ENCODE data around the gene LMOD3.

LMOD3 gene

DNA sequence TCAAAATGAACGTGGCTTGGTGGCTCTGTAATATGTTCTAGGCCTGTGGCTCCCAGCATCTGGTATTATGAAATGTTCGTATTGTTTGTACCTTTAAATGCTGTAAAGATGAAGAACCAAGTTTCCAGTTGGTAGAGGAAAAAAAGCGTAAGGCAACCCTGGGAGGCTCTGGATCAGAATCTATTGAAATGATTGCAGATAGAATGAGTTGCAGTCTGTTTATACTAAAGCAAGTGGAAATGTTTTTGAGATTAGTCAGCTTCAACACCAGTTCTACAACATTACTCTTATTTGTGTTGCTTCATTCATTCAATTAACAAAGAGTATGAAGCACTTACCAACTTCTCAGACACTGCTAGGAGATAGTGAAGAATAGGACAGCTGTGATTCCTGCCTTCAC lies 32.4 kb downstream of the LMOD3 start:
- DNase-seq: no peak

DNA sequence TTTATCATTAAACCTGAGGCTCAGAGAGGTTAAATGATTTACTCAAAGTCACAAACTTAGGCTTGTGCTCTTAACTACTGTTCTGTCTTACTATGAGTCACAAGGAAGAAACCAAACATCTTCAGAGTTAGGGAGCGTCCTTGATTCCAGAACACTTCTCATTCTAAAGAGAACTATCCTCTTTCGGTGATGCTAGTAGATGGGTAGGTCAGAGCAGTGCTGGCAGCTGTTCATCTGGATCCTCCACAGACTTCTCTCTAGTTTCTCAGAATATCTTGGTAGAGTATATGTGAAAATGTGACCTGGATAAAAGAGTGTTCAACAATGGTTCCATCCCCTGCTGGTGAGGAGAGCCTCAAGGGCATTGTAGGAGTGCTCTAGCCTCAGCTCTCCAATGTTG lies 34.3 kb downstream of the LMOD3 start:
- no peak for DNase-seq

GRCh38 chr3:69087030-69087791 lies 35.2 kb downstream of the LMOD3 start:
- DNase-seq: no peak

DNA sequence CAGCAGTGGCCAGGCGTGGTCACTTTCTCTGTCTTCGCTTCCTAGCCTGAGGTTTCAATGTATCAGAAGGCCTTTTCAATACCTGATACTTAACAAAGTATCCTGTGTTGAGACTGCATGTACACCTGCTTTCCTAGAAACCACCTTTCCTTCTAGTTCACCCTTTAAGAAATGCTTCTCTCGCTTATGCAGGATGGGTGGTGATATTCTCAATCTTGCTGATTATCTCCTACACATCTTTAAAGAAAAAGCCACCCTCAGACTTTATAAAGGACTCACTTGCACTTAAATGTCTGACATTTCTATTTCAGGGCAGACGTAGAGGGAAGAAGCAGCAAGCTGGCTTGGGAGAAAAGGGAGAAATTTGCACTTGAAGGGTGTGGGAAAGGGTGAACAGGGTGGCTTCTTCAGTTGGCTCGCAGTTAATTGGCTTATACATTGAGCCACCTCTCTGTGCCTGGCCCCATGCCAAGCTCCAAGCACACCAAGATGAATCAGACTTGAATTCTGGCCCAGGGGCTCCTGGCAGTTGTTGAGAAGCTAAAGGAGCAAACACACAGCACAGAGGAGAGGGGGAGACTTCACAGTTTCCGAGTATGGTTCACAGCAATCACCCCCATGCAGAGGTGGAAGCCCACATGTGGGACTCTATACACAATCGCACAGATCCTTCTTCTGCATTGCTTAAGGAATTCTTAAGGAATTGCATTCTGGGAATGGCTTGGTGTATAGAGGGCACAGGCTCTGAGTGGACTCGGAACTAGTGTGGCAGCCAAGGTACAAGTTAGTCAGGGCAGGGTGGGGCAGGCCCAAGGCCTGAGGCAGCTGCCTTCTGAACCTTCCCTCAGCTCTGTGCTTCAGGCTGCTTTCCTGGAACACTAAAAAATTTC lies 36.3 kb downstream of the LMOD3 start:
- peak; percentile 68 for DNase-seq

DNA sequence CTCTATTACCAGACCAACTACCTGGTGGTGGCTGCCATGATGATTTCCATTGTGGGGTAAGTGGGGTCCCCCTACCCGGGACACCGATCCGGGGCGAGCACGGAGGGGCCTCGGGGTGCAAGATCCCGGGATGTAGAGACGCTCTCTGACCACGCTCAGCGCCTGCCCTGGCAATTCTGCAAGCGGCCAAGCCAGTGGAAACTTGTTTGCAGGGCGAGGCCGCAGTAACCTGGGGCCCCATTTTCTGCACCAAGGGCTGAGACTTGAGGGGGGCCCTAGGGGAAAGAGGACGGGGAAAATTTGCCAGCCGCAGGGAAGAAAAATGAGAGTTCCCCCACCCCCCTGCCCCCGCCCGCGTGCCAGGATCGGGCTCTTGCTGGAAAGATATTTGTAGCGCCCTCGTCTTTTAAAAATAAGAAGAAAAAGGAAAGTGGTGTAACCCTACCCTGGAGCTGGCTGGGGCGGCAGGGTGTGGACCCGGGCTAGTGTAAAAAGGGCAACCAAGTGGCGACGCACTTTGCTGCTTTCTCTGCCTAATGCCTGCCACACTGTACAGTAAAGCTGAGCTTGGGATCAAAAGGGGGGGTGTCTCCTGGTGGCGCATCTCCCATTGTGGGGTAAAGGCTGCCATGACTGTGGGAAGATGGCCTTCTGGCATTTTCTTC lies 37.1 kb downstream of the LMOD3 start:
- DNase-seq: peak; percentile 38

- DNase-seq: peak; percentile 95
Measured at GRCh38 chr3:69084326-69085167, 37.8 kb downstream of the LMOD3 start, which contains the start of gene ARL6IP5. Gene ARL6IP5, plus strand, starts transcription at chr3:69084937. Its CDS starts 111 bp downstream, at chr3:69085048.

DNA sequence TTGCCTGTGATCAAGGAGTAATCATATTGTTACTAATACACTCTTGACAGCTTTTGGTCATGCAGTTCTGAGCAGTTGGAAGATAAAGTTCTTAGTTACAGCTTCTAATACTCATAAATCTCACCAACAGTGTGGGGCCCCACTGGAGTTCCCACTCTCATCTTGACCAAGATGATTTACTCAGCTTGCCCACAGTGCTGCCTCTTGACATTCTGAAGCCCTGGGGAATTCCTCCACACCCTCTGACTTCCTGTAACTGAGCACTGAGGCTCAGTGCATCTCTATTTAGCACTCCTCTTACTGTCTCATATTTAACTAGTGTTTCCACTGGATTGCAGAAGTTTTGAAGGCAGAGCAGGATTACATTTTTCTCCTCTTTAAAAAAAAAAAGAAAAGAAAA lies 39.6 kb downstream of the LMOD3 start:
- peak; percentile 66 for DNase-seq

- no peak for DNase-seq
Measured at GRCh38 chr3:69082361-69082760, 40.0 kb downstream of the LMOD3 start.

DNA sequence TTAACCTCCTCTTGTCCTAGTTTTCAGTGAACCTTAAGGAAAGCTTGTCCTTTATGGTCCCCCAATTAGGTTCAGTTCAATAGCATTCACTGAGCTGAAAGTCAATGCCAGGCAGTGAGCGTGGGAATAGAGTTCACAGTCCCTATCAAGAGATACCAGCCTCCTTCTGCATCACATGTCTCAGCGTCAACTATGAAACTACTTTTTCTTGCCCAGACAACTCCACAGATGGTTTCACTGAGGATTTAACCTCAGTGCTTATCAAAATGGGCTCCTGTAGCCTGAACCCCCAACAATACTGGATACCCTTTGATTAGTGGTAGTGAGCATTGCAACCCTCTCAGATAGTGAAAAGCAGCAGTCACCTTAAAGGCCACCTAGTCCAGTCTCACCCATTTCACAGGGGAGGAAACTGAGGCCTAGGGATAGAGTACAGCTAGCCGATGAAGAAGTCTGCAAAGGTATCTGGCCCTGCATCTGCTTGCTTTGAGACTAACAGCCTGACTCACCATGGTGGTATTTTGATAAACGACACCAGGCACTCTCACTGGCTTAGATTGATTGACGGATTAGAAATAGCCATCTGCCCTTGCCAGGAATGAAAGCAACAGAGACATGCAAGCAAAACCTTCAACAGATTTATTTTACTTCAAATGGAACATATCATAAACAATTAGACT lies 40.7 kb downstream of the LMOD3 start:
- DNase-seq: peak; percentile 43

DNA sequence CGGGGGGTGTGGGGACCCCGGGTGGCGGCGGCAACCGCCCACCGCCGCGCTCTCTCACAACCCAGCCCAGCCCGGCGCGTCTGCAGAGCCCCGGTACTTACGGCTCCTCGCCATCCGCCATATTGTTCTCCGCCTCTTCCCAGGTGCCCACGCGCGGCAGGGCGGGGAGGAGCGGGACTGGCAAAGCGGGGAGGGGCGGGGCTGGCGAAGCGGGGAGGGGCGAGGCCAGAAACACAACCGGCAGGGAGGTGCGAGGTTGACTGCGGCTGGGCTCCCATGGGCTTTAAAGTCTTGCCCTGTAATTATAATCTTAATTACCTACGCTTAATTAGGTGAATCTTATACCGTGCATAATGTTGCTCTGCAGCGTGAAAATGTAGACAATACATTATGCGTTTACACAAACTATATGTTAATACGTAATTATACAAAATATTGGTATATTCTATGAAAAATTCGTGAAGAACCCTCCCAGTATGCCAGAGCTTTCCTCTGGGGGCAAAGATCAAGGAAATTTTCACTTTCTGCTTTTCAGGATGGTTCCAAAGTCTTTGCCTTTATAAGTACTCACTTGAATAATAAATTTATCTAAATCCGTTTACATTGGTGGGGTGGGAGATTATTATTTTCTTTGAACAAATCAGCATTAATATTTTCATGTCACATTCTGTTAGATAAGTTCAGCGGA lies 42.0 kb downstream of the LMOD3 start, which contains the start of gene UBA3:
TSS of gene UBA3 (minus strand) at position 133 of the 688 bp plus-strand sequence. CDS start at position 121, 12 bp downstream.
- DNase-seq: peak; percentile 84

DNA sequence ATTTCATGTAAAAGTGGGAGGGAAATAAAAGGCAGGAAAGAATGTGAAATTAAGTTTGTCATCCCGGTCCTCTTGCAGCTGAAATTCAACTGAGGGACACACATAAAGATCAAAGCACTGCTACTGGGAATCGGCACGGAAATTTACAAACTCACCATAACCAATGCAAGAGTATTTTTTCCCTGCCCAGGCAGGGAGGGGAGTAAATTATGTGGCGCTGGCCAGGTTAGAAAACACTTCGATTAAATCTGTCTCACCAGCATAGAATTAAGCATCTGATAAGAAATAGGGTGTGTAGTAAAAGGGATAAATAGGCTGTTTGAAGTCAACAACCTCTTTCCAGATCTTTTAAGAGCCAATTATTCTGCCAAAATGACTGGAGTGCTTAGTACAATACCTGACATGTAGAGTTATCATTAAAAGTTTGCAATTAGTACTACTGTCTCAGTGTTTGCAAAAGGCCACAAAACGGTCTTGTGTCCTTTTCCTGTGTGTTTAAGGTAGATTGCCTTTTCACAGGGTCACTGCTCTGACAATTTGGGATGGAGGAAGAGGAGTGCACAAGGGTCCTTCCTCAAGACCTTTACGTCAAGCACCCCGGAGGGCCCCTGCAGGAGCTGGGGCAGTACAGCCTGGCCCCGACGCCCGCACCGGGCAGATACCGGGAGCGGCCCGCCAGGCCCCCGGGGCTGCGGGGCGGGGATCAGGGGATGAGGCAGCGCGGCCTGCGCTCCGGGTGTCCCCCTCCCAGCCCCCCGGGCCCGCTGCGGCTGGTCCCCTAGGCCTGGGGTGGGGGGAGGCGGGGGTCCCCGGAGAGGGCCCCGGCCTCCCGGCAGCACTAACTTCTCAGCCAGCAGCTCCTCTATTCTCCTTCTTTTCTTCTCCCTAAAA lies 42.9 kb downstream of the LMOD3 start:
- DNase-seq: peak; percentile 26

- no peak for DNase-seq
Measured at GRCh38 chr3:69072928-69073327, 49.5 kb downstream of the LMOD3 start.

DNA sequence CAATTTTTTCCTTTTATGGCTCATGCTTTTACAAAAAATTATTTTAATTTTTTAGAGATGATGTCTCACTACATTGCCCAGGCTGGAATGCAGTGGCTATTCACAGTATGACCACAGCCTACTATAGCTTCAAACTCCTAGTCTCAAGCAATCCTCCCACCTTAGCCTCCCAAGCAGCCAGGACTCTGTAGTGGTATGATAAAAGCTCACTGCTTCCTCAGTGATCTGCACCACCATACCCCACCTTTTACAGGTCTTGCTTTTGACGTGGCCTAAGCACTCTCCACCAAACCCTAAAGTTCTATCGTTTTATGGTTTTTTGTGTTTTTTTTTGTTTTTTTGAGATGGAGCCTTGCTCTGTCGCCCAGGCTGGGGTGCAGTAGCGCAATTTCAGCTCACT lies 56.3 kb downstream of the LMOD3 start:
- DNase-seq: no peak

GRCh38 chr3:69065318-69065964 lies 57.0 kb downstream of the LMOD3 start:
- DNase-seq: no peak

- no peak for DNase-seq
Measured at GRCh38 chr3:69063636-69064035, 58.8 kb downstream of the LMOD3 start.

DNA sequence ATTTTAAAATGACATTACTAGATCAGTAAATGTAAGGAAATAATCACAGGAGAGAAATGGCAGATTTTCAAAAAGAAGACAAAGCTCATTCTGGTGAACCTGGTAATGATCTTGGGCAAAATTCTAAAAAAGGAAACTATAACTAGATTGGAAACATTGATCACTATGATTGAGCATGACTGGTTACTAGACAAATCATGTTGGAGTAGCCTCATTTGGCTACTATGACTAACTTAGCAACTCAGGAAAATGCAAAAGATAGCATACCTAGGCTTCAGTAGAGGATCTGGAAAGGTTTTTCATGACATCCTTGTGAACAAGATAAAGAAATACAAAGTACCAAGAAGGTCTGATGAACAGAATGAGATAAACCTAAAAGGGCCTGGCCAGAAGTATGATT lies 62.7 kb downstream of the LMOD3 start:
- no peak for DNase-seq

DNA sequence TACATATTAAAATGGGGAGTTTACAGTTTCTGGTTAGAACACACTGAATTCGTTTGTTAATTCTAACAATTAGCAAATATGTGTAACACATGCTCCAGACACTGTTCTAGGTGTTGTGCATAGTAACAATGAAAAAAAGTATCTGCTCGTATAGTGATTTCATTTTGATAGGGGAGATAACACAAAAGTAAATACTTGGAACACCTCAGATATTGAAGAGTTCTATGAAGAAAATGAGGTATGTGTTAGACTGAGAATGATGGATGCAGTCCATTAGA lies 63.5 kb downstream of the LMOD3 start:
- DNase-seq: no peak

DNA sequence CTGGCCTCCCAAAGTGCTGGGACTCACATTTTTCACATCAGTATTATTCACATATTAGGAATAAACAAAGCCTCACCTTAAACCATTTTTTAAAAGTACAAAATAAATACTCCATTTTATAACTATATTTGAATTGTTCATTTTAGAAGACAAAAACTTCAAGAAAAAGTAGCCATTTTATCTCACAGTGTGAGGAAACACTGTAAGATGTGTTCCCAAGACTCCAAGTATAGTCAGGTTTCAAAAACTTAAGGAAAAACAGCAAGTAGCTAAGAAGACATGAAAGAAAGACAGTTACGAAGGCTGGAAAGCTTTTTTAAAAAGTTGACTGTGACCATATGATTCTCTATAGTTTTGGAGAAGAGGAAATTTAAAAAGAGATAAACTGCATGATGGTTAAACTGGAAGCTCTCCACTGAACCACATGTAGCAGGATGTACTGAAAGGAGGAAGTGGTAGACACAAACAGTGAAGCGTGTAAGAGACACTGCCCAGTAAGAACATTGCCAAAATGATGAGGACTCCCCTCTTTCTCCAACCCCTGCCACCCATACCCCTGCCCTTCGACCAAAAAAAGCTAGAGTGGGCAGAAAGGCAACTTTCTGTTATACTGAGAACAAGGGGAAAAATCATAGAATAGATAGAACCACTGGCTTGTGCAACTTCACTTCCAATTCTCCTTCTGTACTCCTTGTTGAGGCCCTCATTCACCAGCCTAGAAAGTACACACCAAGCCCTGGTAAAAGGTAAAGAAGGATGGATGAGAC lies 64.0 kb downstream of the LMOD3 start:
- DNase-seq: peak; percentile 28
